KMS-11 (cell line): ENCODE measurements around the gene FRMPD3.

Experiments
- H2AFZ ChIP-seq: fragments of 200-600 bp; sonication (generic); 2 replicates; pipeline ENCODE4 v1.6.1; 2016; ENCODE audit warnings: antibody characterized with exemption, mixed run types, low read depth
- H3K27ac ChIP-seq: fragments of 200-600 bp; sonication (generic); 2 replicates; pipeline ENCODE4 v1.6.1; 2016; ENCODE audit warnings: mild to moderate bottlenecking, mixed run types
- H3K27me3 ChIP-seq: fragments of 200-600 bp; sonication (generic); 2 replicates; pipeline ENCODE4 v1.6.1; 2017; ENCODE audit warnings: mild to moderate bottlenecking, low read depth, mixed run types, moderate library complexity; ENCODE audit not compliant: insufficient read depth
- H3K36me3 ChIP-seq: fragments of 200-600 bp; sonication (generic); 2 replicates; pipeline ENCODE4 v1.6.1; 2017; ENCODE audit warnings: mild to moderate bottlenecking, mixed run types; ENCODE audit not compliant: insufficient read depth
- H3K4me1 ChIP-seq: fragments of 200-600 bp; sonication (generic); 2 replicates; pipeline ENCODE4 v1.6.1; 2016; ENCODE audit warnings: mild to moderate bottlenecking, low read depth, mixed run types; ENCODE audit not compliant: poor library complexity, severe bottlenecking
- H3K4me2 ChIP-seq: fragments of 200-600 bp; sonication (generic); 2 replicates; pipeline ENCODE4 v1.7.0; 2016; ENCODE audit warnings: mild to moderate bottlenecking, mixed run types
- H3K4me3 ChIP-seq: fragments of 200-600 bp; sonication (generic); IDR thresholded peaks from 2 replicates; pipeline ENCODE4 v1.6.1; 2017; ENCODE audit warnings: low read depth, low read length, mixed read lengths; ENCODE audit not compliant: insufficient read depth
- H3K79me2 ChIP-seq: fragments of 200-600 bp; sonication (generic); 2 replicates; pipeline ENCODE4 v1.6.1; 2016; ENCODE audit warnings: low read depth, mixed run types; ENCODE audit not compliant: insufficient read depth
- H3K9ac ChIP-seq: fragments of 200-600 bp; sonication (generic); 2 replicates; pipeline ENCODE4 v1.6.1; 2016; ENCODE audit warnings: mild to moderate bottlenecking, mixed run types
- H4K20me1 ChIP-seq: fragments of 200-600 bp; sonication (generic); 2 replicates; pipeline ENCODE4 v1.6.1; 2016; ENCODE audit warnings: mild to moderate bottlenecking, mixed run types; ENCODE audit not compliant: insufficient read depth
- CTCF ChIP-seq: fragments of 200-600 bp; sonication (generic); conservative IDR thresholded peaks from 2 replicates; pipeline ENCODE4 v1.6.1; 2017; ENCODE audit warnings: low read depth, mild to moderate bottlenecking, antibody characterized with exemption, low read length, moderate library complexity, mixed read lengths

FRMPD3 gene

GRCh38 chrX:107477406-107477805 lies 28.0 kb downstream of the FRMPD3 start:
- no peaks in the 10 kb centered on the region for H3K79me2 ChIP-seq
- H3K36me3 ChIP-seq: no peaks in the 10 kb centered on the region
- no peak overlapping the region for H3K4me2 ChIP-seq
- no peak overlapping the region for H3K27ac ChIP-seq
- no peak overlapping the region for H3K9ac ChIP-seq
- TF ChIP-seq CTCF: no peak
- H3K4me3 ChIP-seq: no peak overlapping the region
- H3K4me1 ChIP-seq: peaks cover 4% of the 10 kb centered on the region
- H3K27me3 ChIP-seq: no peaks in the 10 kb centered on the region
- H2AFZ ChIP-seq: no peak overlapping the region
- H4K20me1 ChIP-seq: no peaks in the 10 kb centered on the region

- no peaks in the 10 kb centered on the region for H3K79me2 ChIP-seq
- no peak overlapping the region for H3K4me2 ChIP-seq
- H3K27ac ChIP-seq: no peak overlapping the region
- peaks cover 4% of the 10 kb centered on the region for H3K4me1 ChIP-seq
- no peaks in the 10 kb centered on the region for H3K36me3 ChIP-seq
- no peak overlapping the region for H3K4me3 ChIP-seq
- no peaks in the 10 kb centered on the region for H4K20me1 ChIP-seq
- TF ChIP-seq CTCF: no peak
- H3K9ac ChIP-seq: no peak overlapping the region
- no peak overlapping the region for H2AFZ ChIP-seq
- no peaks in the 10 kb centered on the region for H3K27me3 ChIP-seq
Measured at GRCh38 chrX:107480272-107480671, 30.8 kb downstream of the FRMPD3 start.

GRCh38 chrX:107482046-107482445 lies 32.6 kb downstream of the FRMPD3 start:
- H3K4me1 ChIP-seq: peaks cover 4% of the 10 kb centered on the region
- no peak overlapping the region for H3K4me2 ChIP-seq
- H3K36me3 ChIP-seq: no peaks in the 10 kb centered on the region
- no peak overlapping the region for H3K9ac ChIP-seq
- no peaks in the 10 kb centered on the region for H3K79me2 ChIP-seq
- H2AFZ ChIP-seq: no peak overlapping the region
- H3K4me3 ChIP-seq: no peak overlapping the region
- no peaks in the 10 kb centered on the region for H4K20me1 ChIP-seq
- H3K27me3 ChIP-seq: no peaks in the 10 kb centered on the region
- TF ChIP-seq CTCF: no peak
- H3K27ac ChIP-seq: no peak overlapping the region

GRCh38 chrX:107484002-107484726 lies 34.7 kb downstream of the FRMPD3 start:
- Histone ChIP-seq H2AFZ (no peak overlapping the region), H3K36me3 (no peaks in the 10 kb centered on the region), H4K20me1 (no peaks in the 10 kb centered on the region), H3K4me2 (no peak overlapping the region), H3K9ac (no peak overlapping the region), H3K79me2 (no peaks in the 10 kb centered on the region), H3K4me1 (peaks cover 4% of the 10 kb centered on the region), H3K27me3 (no peaks in the 10 kb centered on the region), H3K4me3 (no peak overlapping the region), H3K27ac (no peak overlapping the region)
- no peak for TF ChIP-seq CTCF
